Brain microvascular endothelial cell (primary cell): ENCODE data around the gene PMEPA1.
A peak's percentile ranks its signal among the peaks of the same experiment; 100 is the strongest.

Experiments
- DNase-seq: peaks from one replicate; pipeline ENCODE4 v3.0.0-alpha.2; 2020
- H3K27ac ChIP-seq: fragments of 250-450 bp; sonication (Bioruptor Pico); 2 replicates; pipeline ENCODE4 v1.5.1; 2020; ENCODE audit warnings: mild to moderate bottlenecking, moderate library complexity
- H3K27me3 ChIP-seq: fragments of 250-450 bp; sonication (Bioruptor Pico); replicated peaks from 2 replicates; pipeline ENCODE4 v1.5.1; 2020; ENCODE audit warnings: mild to moderate bottlenecking
- H3K36me3 ChIP-seq: fragments of 250-450 bp; sonication (Bioruptor Pico); replicated peaks from 2 replicates; pipeline ENCODE4 v1.5.1; 2020; ENCODE audit warnings: mild to moderate bottlenecking
- H3K4me3 ChIP-seq: 2 replicates; pipeline ENCODE4 v1.5.1; 2011; ENCODE audit warnings: low read depth, mild to moderate bottlenecking, control low read depth, low read length, moderate library complexity
- CTCF ChIP-seq: IDR thresholded peaks from 2 replicates; pipeline ENCODE4 v1.5.1; 2011; ENCODE audit warnings: low read depth, mild to moderate bottlenecking, moderate library complexity, low read length, control low read depth, inconsistent platforms; ENCODE audit errors: missing control alignments
- in situ Hi-C: cut with HindIII; loops from 2 replicates; pipeline ENCODE4 v1.10.0; 2017; ENCODE audit warnings: low sequenced_read_pairs, low pct_ligation_motif_present

PMEPA1 gene

GRCh38 chr20:57754190-57754589 is 44.4 kb upstream of the PMEPA1 start:
- H3K4me3 ChIP-seq: no peak overlapping the region
- H3K27me3 ChIP-seq: peaks cover 2% of the 10 kb centered on the region
- H3K36me3 ChIP-seq: no peaks in the 10 kb centered on the region
- DNase-seq: no peak
- in situ Hi-C loops: no loop called here
- no peak for TF ChIP-seq CTCF
- H3K27ac ChIP-seq: no peak overlapping the region

- no peak overlapping the region for H3K27ac ChIP-seq
- no peaks in the 10 kb centered on the region for H3K36me3 ChIP-seq
- in situ Hi-C loops: no loop called here
- H3K27me3 ChIP-seq: no peaks in the 10 kb centered on the region
- DNase-seq: no peak
- H3K4me3 ChIP-seq: no peak overlapping the region
- no peak for TF ChIP-seq CTCF
Observed at GRCh38 chr20:57753332-57754164, 43.7 kb upstream of the PMEPA1 start.

- in situ Hi-C loops: no loop called here
- H3K4me3 ChIP-seq: no peak overlapping the region
Observed at GRCh38 chr20:57751411-57751810, 41.6 kb upstream of the PMEPA1 start.

GRCh38 chr20:57749869-57750268 is 40.1 kb upstream of the PMEPA1 start:
- no peaks in the 10 kb centered on the region for H3K27me3 ChIP-seq
- no peaks in the 10 kb centered on the region for H3K36me3 ChIP-seq
- no peak for DNase-seq
- no peak overlapping the region for H3K27ac ChIP-seq
- TF ChIP-seq CTCF: no peak
- H3K4me3 ChIP-seq: no peak overlapping the region
- in situ Hi-C loops: no loop called here

More at GRCh38 chr20:57751411-57751810, 41.6 kb upstream of the PMEPA1 start:
- TF ChIP-seq CTCF: no peak
- H3K27me3 ChIP-seq: no peaks in the 10 kb centered on the region
- H3K36me3 ChIP-seq: no peaks in the 10 kb centered on the region
- no peak overlapping the region for H3K27ac ChIP-seq
- no peak for DNase-seq

- H3K36me3 ChIP-seq: no peaks in the 10 kb centered on the region
- H3K27ac ChIP-seq: no peak overlapping the region
- peak overlapping the region; percentile 49 for H3K4me3 ChIP-seq
- no peak for DNase-seq
- in situ Hi-C loops: no loop called here
- TF ChIP-seq CTCF: no peak
- H3K27me3 ChIP-seq: no peaks in the 10 kb centered on the region
Observed at GRCh38 chr20:57749131-57749690, 39.4 kb upstream of the PMEPA1 start.
